A549 (cell line): Measurements from ENCODE around the gene STMN3. TPM values are rescaled to one million over a fixed set of nuclear protein-coding genes. Genes with fewer than 3 reads are reported as not detected.

Experiments used
- ATAC-seq, 2 experiments: fragments of 200-7000 bp in 1 of 2; fragments of >200 bp in 1 of 2; cut with Nextera tagmentation in 1 of 2; cut with Tn5 transposase in 1 of 2; 3 replicates each; pipeline versions ENCODE4 v1.8.0 to v1.9.1; 2018 to 2020; ENCODE audit warnings: mild to moderate bottlenecking in 1 of 2, moderate library complexity in 1 of 2
- CTCF ChIA-PET: fragments of 300-600 bp; sonication (Branson Sonifier 250); formaldehyde crosslinking; extraction: SDS; loops from one replicate; lab custom pipeline; 2021; ENCODE audit warnings: antibody characterized with exemption, inconsistent platforms; lab: Yijun Ruan, JAX
- POLR2A ChIA-PET: fragments of 350-600 bp; formaldehyde crosslinking; extraction: SDS; loops from one replicate; lab custom pipeline; 2021; ENCODE audit warnings: antibody characterized with exemption, inconsistent platforms; lab: Yijun Ruan, JAX
- DNase-seq, 2 experiments: peaks; one replicate each; pipeline versions ENCODE4 v3.0.0 to v3.0.0-alpha.2; 2011 to 2016; ENCODE audit warnings: low read depth in 1 of 2, low spot score in 1 of 2
- FAIRE-seq: peaks from 2 replicates; lab custom pipeline; 2011; peaks lifted over from hg19 to GRCh38; lab: Jason Lieb, UNC
- H3K27ac ChIP-seq, 2 experiments: fragments of >200 bp; sonication (Bioruptor Twin); formaldehyde crosslinking; 3 replicates each; pipeline ENCODE4 v1.5.1; 2016 to 2017
- H3K4me1 ChIP-seq: fragments of >200 bp; sonication (Bioruptor Twin); formaldehyde crosslinking; 3 replicates; pipeline ENCODE4 v1.6.1; 2016
- H3K4me2 ChIP-seq: fragments of >200 bp; sonication (Bioruptor Twin); formaldehyde crosslinking; 3 replicates; pipeline ENCODE4 v1.6.1; 2016
- H3K4me3 ChIP-seq: fragments of >200 bp; sonication (Bioruptor Twin); formaldehyde crosslinking; 3 replicates; pipeline ENCODE4 v1.5.1; 2016
- H3K9me3 ChIP-seq: fragments of >200 bp; sonication (Bioruptor Twin); formaldehyde crosslinking; 3 replicates; pipeline ENCODE4 v1.6.1; 2016
- CHD2 ChIP-seq: fragments of 150-350 bp; IDR thresholded peaks from 2 replicates; pipeline ENCODE4 v1.6.1; 2014; ENCODE audit warnings: low read length; ENCODE audit not compliant: partially characterized antibody
- CHD4 ChIP-seq: fragments of 200-600 bp; sonication (generic); IDR thresholded peaks from 2 replicates; pipeline ENCODE4 v1.6.1; 2016; ENCODE audit warnings: antibody characterized with exemption, mild to moderate bottlenecking, borderline replicate concordance
- CTCF ChIP-seq: fragments of >200 bp; sonication (Bioruptor Twin); formaldehyde crosslinking; IDR thresholded peaks from 3 replicates; pipeline ENCODE4 v1.5.1; 2016
- EHMT2 ChIP-seq: fragments of 200-600 bp; sonication (generic); IDR thresholded peaks from 2 replicates; pipeline ENCODE4 v1.6.1; 2016; ENCODE audit warnings: antibody characterized with exemption, low read depth, mild to moderate bottlenecking, moderate library complexity
- EP300 ChIP-seq, 2 experiments: fragments of >200 bp; sonication (Bioruptor Twin); formaldehyde crosslinking; IDR thresholded peaks; 2 replicates in 1 of 2; 3 replicates in 1 of 2; pipeline ENCODE4 v1.6.1; 2016 to 2017
- FOSB ChIP-seq: fragments of 250-450 bp; sonication (Bioruptor Pico); IDR thresholded peaks from 2 replicates; pipeline ENCODE4 v1.5.0; 2020; ENCODE audit warnings: mild to moderate bottlenecking, moderate library complexity
- FOSL2 ChIP-seq, 2 experiments: fragments of 450-650 bp in 1 of 2; fragments of >200 bp in 1 of 2; sonication (Bioruptor Twin) in 1 of 2; formaldehyde crosslinking; IDR thresholded peaks; 2 replicates each; pipeline versions ENCODE4 v1.5.0 to v1.6.1; 2016 to 2020; ENCODE audit warnings: mild to moderate bottlenecking in 1 of 2, moderate library complexity in 1 of 2
- GATA3 ChIP-seq: IDR thresholded peaks from 2 replicates; pipeline ENCODE4 v1.6.1; 2012; ENCODE audit warnings: borderline replicate concordance
- NPAS2 ChIP-seq: fragments of 250-450 bp; sonication (Bioruptor Pico); IDR thresholded peaks from 2 replicates; pipeline ENCODE4 v1.8.0; 2022; ENCODE audit warnings: mild to moderate bottlenecking, moderate library complexity, borderline replicate concordance
- NR3C1 ChIP-seq: fragments of >200 bp; sonication (Bioruptor Twin); formaldehyde crosslinking; IDR thresholded peaks from 3 replicates; pipeline ENCODE4 v1.6.1; 2017
- PHF8 ChIP-seq: fragments of 200-600 bp; sonication (generic); IDR thresholded peaks from 2 replicates; pipeline ENCODE4 v1.6.1; 2016; ENCODE audit warnings: low read depth, mild to moderate bottlenecking, antibody characterized with exemption, moderate library complexity, borderline replicate concordance
- POLR2AphosphoS2 ChIP-seq: conservative IDR thresholded peaks from 2 replicates; pipeline ENCODE4 v1.6.1; 2012; ENCODE audit warnings: low read length, improper control_type of control experiment, inconsistent platforms
- RAD21 ChIP-seq, 2 experiments: fragments of >200 bp in 1 of 2; sonication (Bioruptor Twin) in 1 of 2; formaldehyde crosslinking in 1 of 2; IDR thresholded peaks in 1 of 2; conservative IDR thresholded peaks in 1 of 2; 2 replicates in 1 of 2; 3 replicates in 1 of 2; pipeline ENCODE4 v1.6.1; 2012 to 2018; ENCODE audit warnings: inconsistent platforms in 1 of 2
- RNF2 ChIP-seq: fragments of 200-600 bp; sonication (generic); IDR thresholded peaks from 2 replicates; pipeline ENCODE4 v1.6.1; 2016; ENCODE audit warnings: low read depth, mild to moderate bottlenecking, antibody characterized with exemption, moderate library complexity, borderline replicate concordance
- USF2 ChIP-seq: fragments of 450-650 bp; IDR thresholded peaks from 2 replicates; pipeline ENCODE4 v1.6.1; 2014; ENCODE audit warnings: antibody characterized with exemption
- WGBS: methylation state at CpG from one replicate; pipeline ENCODE4 v1.1.6; 2017; ENCODE audit errors: missing lambda C conversion rate; 5-methylcytosine and 5-hydroxymethylcytosine counted together
- polyA plus RNA-seq, 4 experiments: library from polyadenylated mRNA; depleted of rRNA in 3 of 4; stranded (reverse); fragments of >200 nt; fragmentation: RNase III in 1 of 4; extraction: RNeasy Plus Mini Kit Qiagen cat#74134 plus additional on column Dnase treatment in 1 of 4; gene quantifications; 2 replicates in 3 of 4; 3 replicates in 1 of 4; pipeline ENCODE4 v1.2.3, GENCODE V29; 2011 to 2017
- TF ChIP-seq, protein P1 (sequence below): fragments of 150-350 bp; IDR thresholded peaks from 2 replicates; pipeline ENCODE4 v1.6.1; 2014; ENCODE audit warnings: low read depth, mild to moderate bottlenecking, low read length
- TF ChIP-seq, protein P2 (sequence below): IDR thresholded peaks from 2 replicates; pipeline ENCODE4 v1.6.1; 2012

The STMN3 gene
- polyA plus RNA-seq, 2 of the 4 experiments (the other 2 are of a cell fraction): 2.8 to 3.2 TPM

DNA sequence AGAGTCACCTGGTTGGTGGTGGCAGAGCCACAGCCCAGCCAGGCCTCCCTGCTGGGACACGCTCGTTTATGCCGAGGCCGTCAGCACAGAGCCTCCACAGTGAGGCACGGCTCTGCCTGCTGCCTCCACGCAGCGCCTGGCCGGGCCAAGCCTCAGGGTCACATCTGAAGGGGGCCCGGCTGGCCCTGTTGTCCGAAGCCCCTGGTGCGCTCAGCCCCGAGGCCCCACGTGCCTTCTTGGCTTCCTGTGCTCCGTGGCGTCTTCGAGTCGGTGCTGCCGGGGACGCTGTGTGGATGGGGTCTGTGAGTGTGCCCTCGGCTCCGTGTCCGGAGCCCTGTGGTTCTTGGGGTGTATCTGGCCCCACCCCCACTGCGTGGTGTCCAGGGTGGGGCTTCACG lies 32.9 kb upstream of the STMN3 start:
- peak overlapping the region; percentile 26 for H3K4me2 ChIP-seq
- ChIA-PET CTCF (no interaction called here), POLR2A (interaction anchor here (0.6 kb wide), 1 partner anchor 13 kb away, joined by 3 read pairs; no protein-coding TSS in a partner anchor)
- H3K4me1 ChIP-seq: peaks cover 46% of the 10 kb centered on the region
- peak overlapping the region; percentile 47 to 83 for H3K27ac ChIP-seq
- DNase-seq: no peak
- ATAC-seq: no peak
- H3K9me3 ChIP-seq: no peaks in the 10 kb centered on the region
- WGBS: 93% methylated on average over 16 of the region's 24 CpGs
- FAIRE-seq: no peak
- TF ChIP-seq POLR2AphosphoS2 (no peak), EP300 (IDR thresholded peaks at IDR 0.05) (no peak), CHD2 (no peak), FOSB (no peak), EHMT2 (no peak), USF2 (no peak), NPAS2 (no peak), FOSL2 (IDR thresholded peaks at IDR 0.05) (no peak), FOSL2 (CRISPR knock-in tag; IDR thresholded peaks at IDR 0.05) (no peak), GATA3 (no peak), RNF2 (no peak), PHF8 (no peak), CTCF (no peak)
- TF ChIP-seq, protein P1, sequence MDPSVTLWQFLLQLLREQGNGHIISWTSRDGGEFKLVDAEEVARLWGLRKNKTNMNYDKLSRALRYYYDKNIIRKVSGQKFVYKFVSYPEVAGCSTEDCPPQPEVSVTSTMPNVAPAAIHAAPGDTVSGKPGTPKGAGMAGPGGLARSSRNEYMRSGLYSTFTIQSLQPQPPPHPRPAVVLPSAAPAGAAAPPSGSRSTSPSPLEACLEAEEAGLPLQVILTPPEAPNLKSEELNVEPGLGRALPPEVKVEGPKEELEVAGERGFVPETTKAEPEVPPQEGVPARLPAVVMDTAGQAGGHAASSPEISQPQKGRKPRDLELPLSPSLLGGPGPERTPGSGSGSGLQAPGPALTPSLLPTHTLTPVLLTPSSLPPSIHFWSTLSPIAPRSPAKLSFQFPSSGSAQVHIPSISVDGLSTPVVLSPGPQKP: no peak
- no peak overlapping the region for H3K4me3 ChIP-seq

DNA sequence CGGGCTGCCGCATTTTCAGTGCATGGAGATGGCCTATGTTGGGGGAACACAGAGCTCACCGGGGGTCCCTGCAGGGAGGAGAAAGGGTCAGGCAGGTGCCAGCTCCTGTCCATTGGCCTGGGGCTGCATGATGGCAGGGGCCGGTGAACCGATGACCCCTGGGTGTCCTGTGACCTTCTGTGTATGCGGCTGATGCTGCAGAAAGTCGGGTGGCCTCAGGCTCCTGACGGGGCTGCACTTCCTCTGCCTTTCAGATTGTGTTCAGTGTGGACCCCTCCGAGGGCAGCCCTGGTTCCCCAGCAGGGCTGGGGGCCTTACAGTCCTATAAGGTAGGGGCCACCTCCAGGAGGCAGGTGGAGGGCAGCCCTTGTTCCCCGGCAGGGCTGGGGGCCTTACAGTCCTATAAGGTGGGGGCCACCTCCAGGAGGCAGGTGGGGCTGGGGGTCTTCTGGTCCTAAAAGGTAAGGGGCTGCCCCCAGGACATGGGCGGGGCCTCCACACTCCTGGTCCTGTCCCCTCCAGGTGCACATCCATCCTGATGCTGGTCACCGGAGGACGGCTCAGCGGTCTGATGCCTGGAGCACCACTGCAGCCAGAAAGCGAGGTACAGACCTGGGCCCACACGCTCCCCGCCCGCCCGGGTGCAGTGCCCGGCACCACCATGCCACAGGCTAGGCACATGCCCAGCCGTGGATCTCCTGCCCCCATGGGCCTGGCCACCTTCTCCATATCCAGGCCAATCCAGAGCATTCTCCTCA lies 32.2 kb upstream of the STMN3 start:
- Histone ChIP-seq H3K4me3 (no peak overlapping the region), H3K4me2 (no peak overlapping the region; the same call in 2 of the 3 replicates), H3K9me3 (no peaks in the 10 kb centered on the region), H3K4me1 (peaks cover 42% of the 10 kb centered on the region), H3K27ac (peak overlapping the region in 1 of 2 experiments; percentile 83; a peak in 3 of 6 replicates)
- DNase-seq (no peak), ATAC-seq (no peak), FAIRE-seq (no peak)
- CTCF ChIA-PET: no interaction called here
- WGBS: 92% methylated on average over 18 of the region's 21 CpGs
- POLR2A ChIA-PET: no interaction called here
- TF ChIP-seq, protein P2, sequence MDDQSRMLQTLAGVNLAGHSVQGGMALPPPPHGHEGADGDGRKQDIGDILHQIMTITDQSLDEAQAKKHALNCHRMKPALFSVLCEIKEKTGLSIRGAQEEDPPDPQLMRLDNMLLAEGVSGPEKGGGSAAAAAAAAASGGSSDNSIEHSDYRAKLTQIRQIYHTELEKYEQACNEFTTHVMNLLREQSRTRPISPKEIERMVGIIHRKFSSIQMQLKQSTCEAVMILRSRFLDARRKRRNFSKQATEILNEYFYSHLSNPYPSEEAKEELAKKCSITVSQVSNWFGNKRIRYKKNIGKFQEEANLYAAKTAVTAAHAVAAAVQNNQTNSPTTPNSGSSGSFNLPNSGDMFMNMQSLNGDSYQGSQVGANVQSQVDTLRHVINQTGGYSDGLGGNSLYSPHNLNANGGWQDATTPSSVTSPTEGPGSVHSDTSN: no peak
- no peak for TF ChIP-seq POLR2AphosphoS2
- no peak for TF ChIP-seq CHD4
- no peak for TF ChIP-seq NR3C1
- no peak for TF ChIP-seq RAD21 (conservative IDR thresholded peaks at IDR 0.05 in 1 of 2, IDR thresholded peaks at IDR 0.05 in 1 of 2)
- TF ChIP-seq, all 56 proteins: peak for 0
